Measurements from ENCODE around the gene DAZ1.
"Not testable (repeated sequence)": the region's sequence is repeated elsewhere in the genome, so short reads cannot be mapped to it uniquely, and the experiment has no call there.

The DAZ1 gene, protein sequence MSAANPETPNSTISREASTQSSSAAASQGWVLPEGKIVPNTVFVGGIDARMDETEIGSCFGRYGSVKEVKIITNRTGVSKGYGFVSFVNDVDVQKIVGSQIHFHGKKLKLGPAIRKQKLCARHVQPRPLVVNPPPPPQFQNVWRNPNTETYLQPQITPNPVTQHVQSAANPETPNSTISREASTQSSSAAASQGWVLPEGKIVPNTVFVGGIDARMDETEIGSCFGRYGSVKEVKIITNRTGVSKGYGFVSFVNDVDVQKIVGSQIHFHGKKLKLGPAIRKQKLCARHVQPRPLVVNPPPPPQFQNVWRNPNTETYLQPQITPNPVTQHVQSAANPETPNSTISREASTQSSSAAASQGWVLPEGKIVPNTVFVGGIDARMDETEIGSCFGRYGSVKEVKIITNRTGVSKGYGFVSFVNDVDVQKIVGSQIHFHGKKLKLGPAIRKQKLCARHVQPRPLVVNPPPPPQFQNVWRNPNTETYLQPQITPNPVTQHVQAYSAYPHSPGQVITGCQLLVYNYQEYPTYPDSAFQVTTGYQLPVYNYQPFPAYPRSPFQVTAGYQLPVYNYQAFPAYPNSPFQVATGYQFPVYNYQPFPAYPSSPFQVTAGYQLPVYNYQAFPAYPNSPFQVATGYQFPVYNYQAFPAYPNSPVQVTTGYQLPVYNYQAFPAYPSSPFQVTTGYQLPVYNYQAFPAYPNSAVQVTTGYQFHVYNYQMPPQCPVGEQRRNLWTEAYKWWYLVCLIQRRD

DNA sequence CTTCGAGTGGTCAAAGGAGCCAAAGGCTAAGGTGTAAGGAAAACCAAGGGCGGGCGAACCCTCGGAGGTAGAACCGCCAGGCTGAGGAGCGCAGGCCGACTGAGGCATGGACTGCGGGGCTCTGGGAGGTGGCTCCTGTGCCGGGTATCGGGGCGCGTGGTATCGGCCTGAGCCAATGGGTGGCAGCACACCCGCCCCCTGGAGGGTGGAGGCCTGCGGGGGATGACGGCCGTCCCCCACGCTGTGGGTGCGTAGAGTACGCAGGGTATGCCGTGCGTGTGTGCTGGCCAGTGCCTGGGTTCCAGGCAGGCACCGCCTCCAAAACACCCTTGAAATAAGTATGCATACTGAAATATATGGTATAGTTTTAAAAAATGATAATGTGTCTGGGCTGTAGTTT, at the start of gene DAZ1:
Gene DAZ1 (minus strand): TSS at position 101 of the 400 bp plus-strand sequence. CDS start 208 bp downstream, outside the sequence.
- DNase-seq = not testable (repeated sequence)

DNA sequence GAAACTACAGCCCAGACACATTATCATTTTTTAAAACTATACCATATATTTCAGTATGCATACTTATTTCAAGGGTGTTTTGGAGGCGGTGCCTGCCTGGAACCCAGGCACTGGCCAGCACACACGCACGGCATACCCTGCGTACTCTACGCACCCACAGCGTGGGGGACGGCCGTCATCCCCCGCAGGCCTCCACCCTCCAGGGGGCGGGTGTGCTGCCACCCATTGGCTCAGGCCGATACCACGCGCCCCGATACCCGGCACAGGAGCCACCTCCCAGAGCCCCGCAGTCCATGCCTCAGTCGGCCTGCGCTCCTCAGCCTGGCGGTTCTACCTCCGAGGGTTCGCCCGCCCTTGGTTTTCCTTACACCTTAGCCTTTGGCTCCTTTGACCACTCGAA, 20.4 kb upstream of the DAZ1 start, which contains the start of gene DAZ2:
Gene DAZ2 (plus strand): TSS at position 301 of the 400 bp plus-strand sequence. CDS start 208 bp downstream, outside the sequence.
- DNase-seq = not testable (repeated sequence)

DNA sequence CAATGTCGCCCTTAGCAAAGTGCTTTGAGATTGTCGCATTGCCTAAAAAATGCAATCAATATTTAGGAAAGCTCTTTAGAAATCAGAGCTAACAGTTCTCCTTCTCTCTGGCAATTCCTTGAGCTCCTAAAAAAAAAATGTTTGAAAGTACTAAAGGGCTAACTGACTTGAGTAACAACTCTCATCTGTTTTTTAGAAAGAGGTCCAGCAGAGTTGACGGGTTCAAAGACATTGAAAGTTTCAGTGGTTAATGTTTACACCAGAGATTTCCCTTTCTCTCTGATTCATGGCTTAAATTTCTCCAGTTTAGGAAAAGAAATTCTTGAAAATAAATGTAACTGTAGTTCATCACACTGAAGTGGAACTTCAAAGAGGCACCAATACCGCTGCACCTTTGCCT, 11.9 kb upstream of the DAZ1 start:
- DNase-seq = not testable (repeated sequence)

DNA sequence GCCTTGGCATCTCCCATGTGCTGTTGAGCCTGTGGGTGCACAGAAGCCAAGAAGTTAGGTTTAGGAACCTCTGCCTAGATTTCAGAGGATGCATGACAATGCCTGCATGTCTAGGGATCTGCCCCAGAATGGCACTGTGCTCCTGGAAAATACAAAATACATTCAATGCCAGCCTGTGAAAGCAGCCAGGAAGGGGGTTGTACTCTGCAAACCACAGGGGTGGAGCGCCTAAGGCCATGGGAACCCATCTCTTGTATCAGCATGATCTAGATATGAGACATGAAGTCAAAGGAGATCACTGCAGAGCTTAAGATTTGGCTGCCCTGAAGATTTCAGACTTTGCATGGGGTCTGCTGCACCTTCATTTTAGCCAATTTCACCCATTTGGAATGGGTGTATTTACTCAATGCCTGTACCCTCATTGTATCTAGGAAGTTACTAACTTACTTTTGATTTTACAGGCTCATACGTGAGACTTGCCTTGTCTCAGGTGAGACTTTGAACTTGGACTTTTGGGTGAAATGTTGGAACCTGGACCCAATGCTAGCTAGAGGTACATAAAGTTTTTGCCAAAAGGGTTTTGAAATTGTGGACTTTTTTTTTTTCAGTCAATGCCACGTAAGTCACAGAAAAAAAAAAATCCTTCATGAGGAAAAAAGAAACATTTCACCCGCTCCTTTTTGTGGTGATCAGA, 11.1 kb upstream of the DAZ1 start:
- DNase-seq = not testable (repeated sequence)

DNA sequence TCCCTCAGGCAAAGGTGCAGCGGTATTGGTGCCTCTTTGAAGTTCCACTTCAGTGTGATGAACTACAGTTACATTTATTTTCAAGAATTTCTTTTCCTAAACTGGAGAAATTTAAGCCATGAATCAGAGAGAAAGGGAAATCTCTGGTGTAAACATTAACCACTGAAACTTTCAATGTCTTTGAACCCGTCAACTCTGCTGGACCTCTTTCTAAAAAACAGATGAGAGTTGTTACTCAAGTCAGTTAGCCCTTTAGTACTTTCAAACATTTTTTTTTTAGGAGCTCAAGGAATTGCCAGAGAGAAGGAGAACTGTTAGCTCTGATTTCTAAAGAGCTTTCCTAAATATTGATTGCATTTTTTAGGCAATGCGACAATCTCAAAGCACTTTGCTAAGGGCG, 8.6 kb upstream of the DAZ1 start:
- DNase-seq = not testable (repeated sequence)

Data from femur (tissue), 1 donor.